Uterus (tissue), 4 donors: ENCODE measurements around the gene STARD8. TPM values are rescaled to one million over a fixed set of nuclear protein-coding genes. Genes with fewer than 3 reads are reported as not detected.

ENCODE experiments used
- DNase-seq, 2 donors: peaks; one replicate each; pipeline ENCODE4 v3.0.0-alpha.2; 2019 to 2020
- H3K27ac ChIP-seq, 2 donors: fragments of 200-600 bp; sonication (generic); 1 replicate in 1 of 2; 2 replicates in 1 of 2; pipeline ENCODE4 v1.5.1; 2016 to 2018
- H3K27me3 ChIP-seq, 2 donors: fragments of 200-600 bp; sonication (generic); one replicate each; pipeline ENCODE4 v1.5.1; 2018 to 2019; ENCODE audit warnings: control low read depth in 1 of 2
- H3K36me3 ChIP-seq, 2 donors: fragments of 200-600 bp; sonication (generic); one replicate each; pipeline ENCODE4 v1.5.1; 2019; ENCODE audit warnings: control low read depth in 1 of 2
- H3K4me1 ChIP-seq, 2 donors: fragments of 200-600 bp; sonication (generic); one replicate each; pipeline ENCODE4 v1.5.1; 2018 to 2019; ENCODE audit warnings: control low read depth in 1 of 2
- H3K4me3 ChIP-seq, 2 donors: fragments of 200-600 bp; sonication (generic); 1 replicate in 1 of 2; 2 replicates in 1 of 2; pipeline ENCODE4 v1.5.1; 2018 to 2019; ENCODE audit warnings: mild to moderate bottlenecking in 1 of 2
- H3K9me3 ChIP-seq, 2 donors: fragments of 200-600 bp; sonication (generic); one replicate each; pipeline ENCODE4 v1.5.1; 2019; ENCODE audit warnings: control low read depth in 1 of 2
- POLR2A ChIP-seq, 2 donors: fragments of 450-650 bp; IDR thresholded peaks; one replicate each; pipeline ENCODE4 v1.6.1; 2016; ENCODE audit warnings: antibody characterized with exemption in 2 of 2, mild to moderate bottlenecking in 1 of 2, moderate library complexity in 1 of 2
- intact Hi-C: fragments of 100-400 bp; cut with DNase I; formaldehyde crosslinking; loops from one replicate; pipeline ENCODE4 v1.15.1; 2023; ENCODE audit warnings: low total_unique reads
- total RNA-seq, 4 donors: library from RNA; depleted of rRNA in 3 of 4; stranded (reverse); fragments of >200 nt in 3 of 4; gene quantifications; one replicate each; pipeline versions ENCODE4 v1.1.0 to v1.2.4, GENCODE V29; 2014 to 2023
- TF ChIP-seq, protein P1 (sequence below), 4 experiments: fragments of 200-600 bp in 2 of 4; fragments of 450-650 bp in 2 of 4; sonication (generic) in 2 of 4; IDR thresholded peaks; one replicate each; pipeline ENCODE4 v1.5.1; 2016 to 2019; ENCODE audit warnings: antibody characterized with exemption in 4 of 4, mild to moderate bottlenecking in 2 of 4, moderate library complexity in 1 of 4
- donor health status: DM: yes; HTN: yes; CAD: no.

Gene STARD8
- total RNA-seq, 4 donors from 2014 or later, result 10.9 to 25.4 (median 17.2) TPM

DNA sequence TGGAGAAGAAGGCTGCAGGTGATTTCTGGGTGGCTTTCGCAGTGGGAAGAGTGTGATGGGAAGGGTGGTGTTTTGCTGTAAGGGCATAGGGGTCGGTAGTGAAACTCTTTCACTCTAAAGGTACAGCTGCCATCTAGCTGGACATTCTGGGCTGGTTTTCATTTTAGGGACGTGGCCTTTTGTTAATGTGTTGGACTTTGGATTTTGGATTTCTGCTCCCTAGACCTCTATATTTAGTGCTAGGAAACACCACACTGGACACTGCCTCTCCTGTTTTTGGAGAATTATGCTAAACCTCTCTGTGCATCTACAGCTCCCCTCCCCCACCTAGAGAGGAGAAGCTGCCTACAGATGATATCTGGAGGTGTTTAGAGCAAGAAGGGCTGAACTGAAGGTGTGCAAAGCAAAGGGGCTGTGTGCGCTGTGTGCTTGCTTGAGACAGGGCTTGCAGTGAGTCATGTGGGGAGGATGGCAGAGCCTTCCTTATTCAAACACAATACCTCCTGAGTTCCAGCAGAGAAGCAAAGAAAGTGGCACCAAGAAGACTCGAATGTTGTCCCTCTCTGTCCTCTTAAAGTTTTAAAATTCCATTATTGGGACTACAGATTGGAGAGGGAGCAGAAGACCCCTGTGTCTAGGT, 47.9 kb downstream of the STARD8 start:
- no peaks in the 10 kb centered on the region for H3K9me3 ChIP-seq
- intact Hi-C loops, result no loop called here
- no peaks in the 10 kb centered on the region for H3K4me1 ChIP-seq
- no peak for DNase-seq
- peak overlapping the region in 1 of 2 donors; percentile 75 for H3K27ac ChIP-seq
- H3K27me3 ChIP-seq, result no peaks in the 10 kb centered on the region
- TF ChIP-seq, protein P1, sequence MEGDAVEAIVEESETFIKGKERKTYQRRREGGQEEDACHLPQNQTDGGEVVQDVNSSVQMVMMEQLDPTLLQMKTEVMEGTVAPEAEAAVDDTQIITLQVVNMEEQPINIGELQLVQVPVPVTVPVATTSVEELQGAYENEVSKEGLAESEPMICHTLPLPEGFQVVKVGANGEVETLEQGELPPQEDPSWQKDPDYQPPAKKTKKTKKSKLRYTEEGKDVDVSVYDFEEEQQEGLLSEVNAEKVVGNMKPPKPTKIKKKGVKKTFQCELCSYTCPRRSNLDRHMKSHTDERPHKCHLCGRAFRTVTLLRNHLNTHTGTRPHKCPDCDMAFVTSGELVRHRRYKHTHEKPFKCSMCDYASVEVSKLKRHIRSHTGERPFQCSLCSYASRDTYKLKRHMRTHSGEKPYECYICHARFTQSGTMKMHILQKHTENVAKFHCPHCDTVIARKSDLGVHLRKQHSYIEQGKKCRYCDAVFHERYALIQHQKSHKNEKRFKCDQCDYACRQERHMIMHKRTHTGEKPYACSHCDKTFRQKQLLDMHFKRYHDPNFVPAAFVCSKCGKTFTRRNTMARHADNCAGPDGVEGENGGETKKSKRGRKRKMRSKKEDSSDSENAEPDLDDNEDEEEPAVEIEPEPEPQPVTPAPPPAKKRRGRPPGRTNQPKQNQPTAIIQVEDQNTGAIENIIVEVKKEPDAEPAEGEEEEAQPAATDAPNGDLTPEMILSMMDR (IDR thresholded peaks at IDR 0.05), result no peak
- TF ChIP-seq POLR2A (IDR thresholded peaks at IDR 0.05), result no peak
- peak overlapping the region in 1 of 2 donors; percentile 9 for H3K4me3 ChIP-seq
- no peaks in the 10 kb centered on the region for H3K36me3 ChIP-seq

DNA sequence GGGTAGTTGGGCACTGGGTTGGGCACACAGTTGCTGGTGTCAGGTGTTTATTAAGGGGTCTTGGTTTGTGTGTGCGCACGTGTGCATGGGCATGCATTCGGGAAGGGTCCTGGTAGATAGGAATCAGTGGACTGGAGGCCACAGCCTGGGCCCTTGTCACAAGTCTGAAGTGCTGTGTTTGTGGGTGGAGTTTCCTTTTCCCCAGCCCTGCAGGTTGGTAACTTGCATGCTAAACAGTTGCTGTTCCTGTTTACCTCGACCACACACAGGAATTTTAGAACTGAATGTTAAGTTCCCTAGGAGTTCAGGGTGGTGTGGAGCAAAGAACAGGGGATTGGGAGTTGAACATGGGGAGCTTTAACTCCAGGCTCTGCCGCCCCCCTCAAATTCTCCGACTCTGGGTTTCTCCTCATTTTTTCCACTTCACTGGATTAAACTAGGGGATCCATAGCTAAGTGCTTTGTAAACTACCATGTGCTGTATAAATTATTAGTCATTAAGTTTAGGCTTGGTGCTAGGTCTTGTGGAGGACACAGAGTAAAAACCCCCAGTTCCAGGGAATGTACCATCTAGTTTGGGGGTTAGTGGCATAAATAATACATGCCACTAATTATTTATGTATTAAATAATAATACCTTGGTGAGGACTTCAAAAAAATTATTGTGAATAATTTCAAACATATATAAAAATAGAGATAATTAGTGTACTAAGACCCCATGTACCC, 49.0 kb downstream of the STARD8 start:
- Histone ChIP-seq H3K4me1 (no peaks in the 10 kb centered on the region), H3K27me3 (no peaks in the 10 kb centered on the region), H3K4me3 (no peak overlapping the region), H3K9me3 (no peaks in the 10 kb centered on the region), H3K27ac (peak overlapping the region in 1 of 2 donors; percentile 75), H3K36me3 (no peaks in the 10 kb centered on the region)
- intact Hi-C loops, result no loop called here
- TF ChIP-seq POLR2A (IDR thresholded peaks at IDR 0.05), result peak in 1 of 2 donors; percentile 5
- TF ChIP-seq, protein P1 (IDR thresholded peaks at IDR 0.05), result no peak
- DNase-seq, result no peak

DNA sequence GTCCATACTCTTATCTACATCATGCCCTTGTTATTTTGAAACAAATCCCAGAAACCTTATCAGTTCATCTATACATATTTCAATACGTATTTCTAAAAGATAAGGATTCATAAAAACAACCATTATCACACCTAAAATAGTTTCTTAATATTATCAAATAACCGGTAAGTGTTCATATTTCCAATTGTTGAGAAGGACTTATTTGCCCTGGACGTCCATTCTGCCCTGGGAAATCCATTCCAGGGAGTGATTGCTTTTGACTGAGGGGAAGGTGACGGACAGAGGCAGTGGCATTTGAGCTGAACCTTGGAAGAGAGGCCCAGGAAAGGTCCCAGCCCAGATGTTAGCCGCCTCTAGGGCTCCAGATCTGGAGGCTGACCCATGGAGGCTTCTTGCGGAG, 49.6 kb downstream of the STARD8 start:
- H3K27ac ChIP-seq, result peak overlapping the region in 1 of 2 donors; percentile 12
- no peaks in the 10 kb centered on the region for H3K9me3 ChIP-seq
- no peak for DNase-seq
- H3K4me1 ChIP-seq, result no peaks in the 10 kb centered on the region
- no peaks in the 10 kb centered on the region for H3K27me3 ChIP-seq
- H3K4me3 ChIP-seq, result no peak overlapping the region
- H3K36me3 ChIP-seq, result no peaks in the 10 kb centered on the region
- no peak for TF ChIP-seq POLR2A (IDR thresholded peaks at IDR 0.05)
- TF ChIP-seq, protein P1 (IDR thresholded peaks at IDR 0.05), result no peak
- intact Hi-C loops, result no loop called here

DNA sequence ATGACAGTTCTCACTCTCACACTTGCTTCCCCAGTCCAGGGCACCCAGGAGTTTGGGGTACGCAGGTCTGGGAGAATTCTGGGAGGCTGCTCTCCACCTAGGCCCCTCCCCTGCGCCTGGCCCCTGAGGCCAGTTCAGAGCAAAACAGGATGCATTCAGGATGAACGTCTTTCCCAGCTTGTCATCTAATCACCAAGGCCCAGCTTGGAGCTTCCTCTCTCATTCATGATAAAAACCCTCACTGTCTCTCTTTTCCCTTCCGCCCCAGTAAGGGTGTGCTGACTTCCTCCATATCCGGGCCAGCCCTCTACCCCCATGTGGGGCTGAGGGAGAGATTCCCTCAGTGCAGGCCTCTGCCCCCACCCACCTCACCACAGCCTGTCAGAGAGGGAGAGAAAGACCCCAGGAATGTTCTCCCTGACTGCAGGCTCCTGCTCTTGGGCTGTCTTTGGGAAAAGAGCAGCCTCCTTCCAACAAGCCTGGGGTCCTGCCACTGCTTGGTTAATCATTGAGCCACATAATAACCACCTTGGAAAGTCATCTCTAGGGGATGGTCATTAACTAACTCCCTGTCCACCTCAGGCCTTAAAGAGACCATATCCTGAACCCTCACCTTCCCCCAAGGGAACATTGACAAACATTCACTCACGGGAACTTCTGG, 50.1 kb downstream of the STARD8 start:
- TF ChIP-seq, protein P1 (IDR thresholded peaks at IDR 0.05), result no peak
- no peak for TF ChIP-seq POLR2A (IDR thresholded peaks at IDR 0.05)
- Histone ChIP-seq H3K4me1 (no peaks in the 10 kb centered on the region), H3K27ac (peak overlapping the region in 1 of 2 donors; percentile 33), H3K36me3 (no peaks in the 10 kb centered on the region), H3K27me3 (no peaks in the 10 kb centered on the region), H3K9me3 (no peaks in the 10 kb centered on the region), H3K4me3 (no peak overlapping the region)
- no peak for DNase-seq
- intact Hi-C loops, result no loop called here

DNA sequence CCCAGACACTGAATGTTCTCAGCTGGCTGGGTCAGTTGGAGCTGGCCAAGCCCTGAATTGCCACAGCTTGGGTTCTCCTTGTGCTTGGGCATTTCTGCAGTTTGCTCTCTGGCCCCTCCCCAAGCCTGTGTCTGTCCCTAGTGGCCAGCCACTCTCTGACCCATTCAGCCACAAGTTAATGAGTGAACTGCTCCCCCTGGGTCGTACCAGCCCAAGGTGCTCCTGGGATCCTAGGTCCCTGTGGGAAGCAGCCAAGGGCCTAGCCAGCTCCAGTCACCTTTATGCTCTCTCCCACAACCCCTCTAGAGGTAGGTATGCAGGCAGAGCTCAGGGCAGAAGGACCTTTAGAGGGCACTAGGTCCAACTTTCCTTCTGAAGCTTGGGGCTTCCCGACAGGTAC, 51.5 kb downstream of the STARD8 start:
- no peaks in the 10 kb centered on the region for H3K4me1 ChIP-seq
- H3K27me3 ChIP-seq, result no peaks in the 10 kb centered on the region
- no peak for DNase-seq
- H3K9me3 ChIP-seq, result no peaks in the 10 kb centered on the region
- no peak for TF ChIP-seq POLR2A (IDR thresholded peaks at IDR 0.05)
- TF ChIP-seq, protein P1 (IDR thresholded peaks at IDR 0.05), result no peak
- no peaks in the 10 kb centered on the region for H3K36me3 ChIP-seq
- H3K4me3 ChIP-seq, result no peak overlapping the region
- intact Hi-C loops, result no loop called here
- H3K27ac ChIP-seq, result no peak overlapping the region
